ENCODE results near the gene TTC7B. TPM values are rescaled to one million over a fixed set of nuclear protein-coding genes. Genes with fewer than 3 reads are reported as not detected.
A peak's percentile ranks its signal among the peaks of the same experiment; 100 is the strongest.

Gene TTC7B
- total RNA-seq, 1 donor from 2014 or later, result 55.5 TPM

DNA sequence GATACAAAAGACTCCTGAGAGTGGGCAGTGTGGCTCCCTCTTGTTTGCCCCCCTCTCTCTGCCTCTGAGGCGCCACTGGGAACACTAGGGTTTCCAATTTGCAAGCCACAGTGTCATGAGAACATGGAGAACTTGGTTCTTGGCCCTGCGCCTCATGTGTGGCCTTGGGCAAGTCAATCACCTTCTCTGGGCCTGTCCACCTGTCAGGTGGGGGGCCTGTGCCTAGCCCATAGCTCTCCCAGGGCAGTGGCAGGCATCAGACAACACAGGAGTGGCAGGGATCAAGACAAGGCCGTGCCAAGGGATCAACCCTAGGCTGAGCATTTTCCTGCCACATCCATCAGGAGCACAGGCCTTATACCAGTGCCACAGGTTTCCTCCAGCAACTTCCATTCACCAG, 234.1 kb downstream of the TTC7B start:
- no peak for DNase-seq
- Histone ChIP-seq H3K27ac (replicated peaks) (no peak overlapping the region), H3K4me1 (peaks cover 55% of the 10 kb centered on the region), H3K4me3 (no peak overlapping the region), H3K9me3 (replicated peaks) (no peaks in the 10 kb centered on the region), H3K27me3 (ENCODE audit: low read depth) (no peaks in the 10 kb centered on the region), H3K36me3 (peaks cover 23% of the 10 kb centered on the region)
- TF ChIP-seq, protein P1, sequence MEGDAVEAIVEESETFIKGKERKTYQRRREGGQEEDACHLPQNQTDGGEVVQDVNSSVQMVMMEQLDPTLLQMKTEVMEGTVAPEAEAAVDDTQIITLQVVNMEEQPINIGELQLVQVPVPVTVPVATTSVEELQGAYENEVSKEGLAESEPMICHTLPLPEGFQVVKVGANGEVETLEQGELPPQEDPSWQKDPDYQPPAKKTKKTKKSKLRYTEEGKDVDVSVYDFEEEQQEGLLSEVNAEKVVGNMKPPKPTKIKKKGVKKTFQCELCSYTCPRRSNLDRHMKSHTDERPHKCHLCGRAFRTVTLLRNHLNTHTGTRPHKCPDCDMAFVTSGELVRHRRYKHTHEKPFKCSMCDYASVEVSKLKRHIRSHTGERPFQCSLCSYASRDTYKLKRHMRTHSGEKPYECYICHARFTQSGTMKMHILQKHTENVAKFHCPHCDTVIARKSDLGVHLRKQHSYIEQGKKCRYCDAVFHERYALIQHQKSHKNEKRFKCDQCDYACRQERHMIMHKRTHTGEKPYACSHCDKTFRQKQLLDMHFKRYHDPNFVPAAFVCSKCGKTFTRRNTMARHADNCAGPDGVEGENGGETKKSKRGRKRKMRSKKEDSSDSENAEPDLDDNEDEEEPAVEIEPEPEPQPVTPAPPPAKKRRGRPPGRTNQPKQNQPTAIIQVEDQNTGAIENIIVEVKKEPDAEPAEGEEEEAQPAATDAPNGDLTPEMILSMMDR (IDR thresholded peaks at IDR 0.05; ENCODE audit: borderline replicate concordance), result no peak
- intact Hi-C loops (cut with micrococcal nuclease), result no loop called here

DNA sequence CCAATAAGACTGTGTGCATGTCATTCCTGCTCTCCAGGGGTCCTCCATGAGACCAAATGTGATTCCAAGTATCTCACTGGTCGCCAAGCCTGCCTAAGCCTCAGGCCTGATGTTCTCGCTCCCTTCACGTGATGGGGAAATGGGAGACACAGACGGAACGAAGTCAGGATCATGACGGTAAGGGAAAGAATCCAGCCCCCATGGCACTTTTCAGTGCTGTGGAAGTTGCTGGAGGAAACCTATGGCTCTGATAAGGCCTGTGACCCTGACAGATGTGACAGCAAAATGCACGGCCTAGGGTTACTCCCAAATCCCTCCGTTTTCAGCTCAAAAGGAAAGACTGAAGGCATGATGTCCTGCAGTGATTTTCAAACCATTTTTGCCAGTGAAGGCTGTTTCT, 234.5 kb downstream of the TTC7B start:
- Histone ChIP-seq H3K27me3 (ENCODE audit: low read depth) (no peaks in the 10 kb centered on the region), H3K27ac (replicated peaks) (no peak overlapping the region), H3K4me1 (peaks cover 60% of the 10 kb centered on the region), H3K4me3 (no peak overlapping the region), H3K9me3 (replicated peaks) (no peaks in the 10 kb centered on the region), H3K36me3 (peaks cover 23% of the 10 kb centered on the region)
- DNase-seq, result no peak
- TF ChIP-seq, protein P1 (IDR thresholded peaks at IDR 0.05; ENCODE audit: borderline replicate concordance), result no peak
- intact Hi-C loops (cut with micrococcal nuclease), result no loop called here

DNA sequence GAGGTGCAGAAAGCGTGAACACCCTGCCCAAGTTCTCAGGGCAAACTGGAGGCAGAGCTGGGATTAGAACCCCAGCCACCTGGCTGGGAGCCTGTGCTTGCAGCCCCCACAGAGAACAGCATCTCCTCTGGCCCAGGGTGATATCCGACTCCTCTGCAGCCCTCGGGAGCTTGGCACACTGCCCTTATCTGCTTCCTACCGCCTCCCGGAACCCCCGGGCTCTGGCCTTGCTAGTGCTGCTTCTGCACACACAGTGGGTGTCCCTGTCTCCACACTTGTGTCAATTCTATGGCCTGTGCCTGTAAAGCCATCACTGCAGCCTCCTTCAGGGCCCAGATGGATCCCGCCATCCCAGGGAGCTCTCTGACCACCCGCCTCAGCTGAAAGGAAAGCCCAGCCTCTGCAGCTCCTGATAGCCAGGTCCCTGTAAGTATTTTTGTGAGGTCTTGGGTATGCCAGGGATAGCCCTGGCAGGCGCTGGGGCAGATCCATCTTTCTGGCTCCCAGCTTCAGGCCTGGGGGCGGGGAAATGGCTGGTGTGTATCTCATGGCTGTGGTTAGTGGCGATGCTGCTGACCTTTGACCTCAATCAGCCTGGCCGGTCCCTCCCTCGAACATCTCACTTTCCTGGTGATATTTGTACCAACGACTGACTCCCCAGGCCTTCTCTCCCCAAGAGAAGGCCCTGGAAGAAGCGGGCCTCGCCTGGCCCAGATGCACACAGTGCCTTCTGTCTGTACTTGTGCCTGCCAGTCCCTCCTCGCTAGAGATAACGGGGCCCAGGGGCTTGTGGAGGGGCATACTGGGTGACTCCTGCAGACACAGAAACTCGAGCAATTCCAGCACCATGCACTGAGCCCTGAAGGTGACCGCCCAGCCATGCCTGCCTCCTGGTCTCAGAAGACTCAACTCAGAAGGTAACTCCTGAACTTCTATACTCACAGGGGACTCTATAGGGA, 235.6 kb downstream of the TTC7B start:
- Histone ChIP-seq H3K36me3 (peaks cover 19% of the 10 kb centered on the region), H3K9me3 (replicated peaks) (no peaks in the 10 kb centered on the region), H3K4me3 (no peak overlapping the region), H3K27me3 (ENCODE audit: low read depth) (no peaks in the 10 kb centered on the region), H3K4me1 (peaks cover 70% of the 10 kb centered on the region), H3K27ac (replicated peaks) (peak overlapping the region; percentile 38)
- intact Hi-C loops (cut with micrococcal nuclease), result no loop called here
- TF ChIP-seq, protein P1 (IDR thresholded peaks at IDR 0.05; ENCODE audit: borderline replicate concordance), result no peak
- no peak for DNase-seq

DNA sequence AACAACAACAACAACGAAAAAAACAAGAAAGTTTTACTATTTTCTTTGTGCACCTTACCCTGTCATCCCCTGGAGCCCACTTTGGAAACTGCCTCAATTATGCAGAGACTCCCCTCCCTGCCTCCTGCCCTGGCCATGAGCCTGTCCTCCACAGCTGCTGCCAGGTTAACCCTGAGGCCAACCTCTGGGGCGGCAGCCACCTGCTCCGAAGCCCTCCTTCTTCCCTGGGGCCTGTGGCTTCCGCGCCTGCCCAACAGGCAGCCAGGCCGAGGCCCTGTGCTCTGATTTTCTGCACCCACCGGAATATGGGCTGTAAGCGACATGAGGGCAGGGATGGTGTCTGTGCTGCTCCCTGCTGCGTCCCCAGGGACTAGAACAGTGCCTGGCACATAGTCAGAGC, 236.4 kb downstream of the TTC7B start:
- no peaks in the 10 kb centered on the region for H3K9me3 ChIP-seq (replicated peaks)
- intact Hi-C loops (cut with micrococcal nuclease), result no loop called here
- no peaks in the 10 kb centered on the region for H3K27me3 ChIP-seq (ENCODE audit: low read depth)
- H3K27ac ChIP-seq (replicated peaks), result no peak overlapping the region
- TF ChIP-seq, protein P1 (IDR thresholded peaks at IDR 0.05; ENCODE audit: borderline replicate concordance), result no peak
- peaks cover 79% of the 10 kb centered on the region for H3K4me1 ChIP-seq
- no peak overlapping the region for H3K4me3 ChIP-seq
- H3K36me3 ChIP-seq, result peaks cover 13% of the 10 kb centered on the region
- no peak for DNase-seq

DNA sequence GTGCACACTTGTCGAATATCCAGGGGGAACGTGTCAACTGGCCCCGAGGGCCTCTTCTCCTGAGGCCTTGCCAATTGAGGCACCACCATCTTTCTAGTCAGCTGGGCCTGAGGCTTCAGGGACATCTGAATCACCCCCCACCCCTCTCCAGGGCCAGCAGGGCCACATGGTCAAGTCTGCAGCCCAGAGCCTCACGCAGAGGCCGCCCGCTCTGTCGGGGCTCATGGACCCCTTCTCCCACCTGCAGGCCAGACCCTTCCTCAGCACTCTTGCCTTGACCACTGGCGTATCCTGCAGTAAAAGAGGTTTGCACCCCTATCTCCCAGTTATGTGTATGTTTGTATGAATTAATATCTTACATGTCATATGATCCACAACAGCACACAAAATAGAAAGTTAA, 237.1 kb downstream of the TTC7B start:
- intact Hi-C loops (cut with micrococcal nuclease), result no loop called here
- TF ChIP-seq, protein P1 (IDR thresholded peaks at IDR 0.05; ENCODE audit: borderline replicate concordance), result no peak
- Histone ChIP-seq H3K36me3 (peaks cover 13% of the 10 kb centered on the region), H3K27me3 (ENCODE audit: low read depth) (no peaks in the 10 kb centered on the region), H3K4me3 (no peak overlapping the region), H3K4me1 (peaks cover 84% of the 10 kb centered on the region), H3K27ac (replicated peaks) (peak overlapping the region; percentile 87), H3K9me3 (replicated peaks) (no peaks in the 10 kb centered on the region)
- DNase-seq, result no peak

All from left ventricle myocardium inferior (tissue), 1 donor.